Measurements from ENCODE around the gene DENND6A. TPM values are rescaled to one million over a fixed set of nuclear protein-coding genes. Genes with fewer than 3 reads are reported as not detected.
"Not testable (repeated sequence)": the region's sequence is repeated elsewhere in the genome, so short reads cannot be mapped to it uniquely, and the experiment has no call there.

Gene DENND6A
- total and polyA plus RNA-seq, 2 donors: 12.9 to 68.3 TPM

GRCh38 chr3:57715686-57716085 is 22.8 kb upstream of the DENND6A start:
- Histone ChIP-seq H3K4me3 (ENCODE audit: low read depth, low read length) (no peak overlapping the region), H3K4me1 (ENCODE audit: insufficient read depth) (no peaks in the 10 kb centered on the region), H3K27ac (ENCODE audit: low read depth) (no peak overlapping the region), H3K36me3 (ENCODE audit: insufficient read depth) (no peaks in the 10 kb centered on the region)
- WGBS: 89% methylated on average over 4 of the region's 4 CpGs
- DNase-seq (ENCODE audit: extremely low spot score): no peak

GRCh38 chr3:57709559-57709958 is 16.7 kb upstream of the DENND6A start:
- no peak for DNase-seq (ENCODE audit: extremely low spot score)
- 27% methylated on average over 2 of the region's 2 CpGs for WGBS
- no peak overlapping the region for H3K27ac ChIP-seq (ENCODE audit: low read depth)

GRCh38 chr3:57709031-57709430 is 16.2 kb upstream of the DENND6A start:
- no peak overlapping the region for H3K4me3 ChIP-seq (ENCODE audit: low read depth, low read length)
- WGBS: 33% methylated on average over 2 of the region's 2 CpGs
- no peaks in the 10 kb centered on the region for H3K36me3 ChIP-seq (ENCODE audit: insufficient read depth)
- DNase-seq (ENCODE audit: extremely low spot score): no peak
- no peaks in the 10 kb centered on the region for H3K4me1 ChIP-seq (ENCODE audit: insufficient read depth)
- H3K27ac ChIP-seq (ENCODE audit: low read depth): no peak overlapping the region

More at GRCh38 chr3:57709559-57709958, 16.7 kb upstream of the DENND6A start:
- H3K4me3 ChIP-seq (ENCODE audit: low read depth, low read length): no peak overlapping the region
- no peaks in the 10 kb centered on the region for H3K36me3 ChIP-seq (ENCODE audit: insufficient read depth)
- H3K4me1 ChIP-seq (ENCODE audit: insufficient read depth): no peaks in the 10 kb centered on the region

- 79% methylated on average over 3 of the region's 3 CpGs for WGBS
- DNase-seq (ENCODE audit: extremely low spot score): no peak
- no peak overlapping the region for H3K27ac ChIP-seq (ENCODE audit: low read depth)
These were observed 13.6 kb upstream of the DENND6A start for GRCh38 chr3:57706462-57706861.

GRCh38 chr3:57705351-57705750 is 12.5 kb upstream of the DENND6A start:
- H3K4me1 ChIP-seq (ENCODE audit: insufficient read depth); DNase-seq (ENCODE audit: extremely low spot score); H3K4me3 ChIP-seq (ENCODE audit: low read depth, low read length); H3K27ac ChIP-seq (ENCODE audit: low read depth); H3K36me3 ChIP-seq (ENCODE audit: insufficient read depth): not testable (repeated sequence)
- 92% methylated on average over 3 of the region's 3 CpGs for WGBS

More at GRCh38 chr3:57706462-57706861, 13.6 kb upstream of the DENND6A start:
- no peak overlapping the region for H3K4me3 ChIP-seq (ENCODE audit: low read depth, low read length)
- no peaks in the 10 kb centered on the region for H3K36me3 ChIP-seq (ENCODE audit: insufficient read depth)
- H3K4me1 ChIP-seq (ENCODE audit: insufficient read depth): no peaks in the 10 kb centered on the region

- no peaks in the 10 kb centered on the region for H3K4me1 ChIP-seq (ENCODE audit: insufficient read depth)
- H3K36me3 ChIP-seq (ENCODE audit: insufficient read depth): no peaks in the 10 kb centered on the region
- WGBS: 92% methylated on average over 6 of the region's 6 CpGs
- no peak overlapping the region for H3K27ac ChIP-seq (ENCODE audit: low read depth)
- DNase-seq (ENCODE audit: extremely low spot score): no peak
- H3K4me3 ChIP-seq (ENCODE audit: low read depth, low read length): no peak overlapping the region
These were observed 8.9 kb upstream of the DENND6A start for GRCh38 chr3:57701781-57702180.

GRCh38 chr3:57700737-57701136 is 7.9 kb upstream of the DENND6A start:
- H3K27ac ChIP-seq (ENCODE audit: low read depth): no peak overlapping the region
- no peaks in the 10 kb centered on the region for H3K4me1 ChIP-seq (ENCODE audit: insufficient read depth)
- H3K36me3 ChIP-seq (ENCODE audit: insufficient read depth): no peaks in the 10 kb centered on the region
- 82% methylated on average over 9 of the region's 9 CpGs for WGBS
- DNase-seq (ENCODE audit: extremely low spot score): no peak
- no peak overlapping the region for H3K4me3 ChIP-seq (ENCODE audit: low read depth, low read length)

GRCh38 chr3:57699591-57699990 is 6.7 kb upstream of the DENND6A start:
- WGBS: 94% methylated on average over 2 of the region's 2 CpGs
- no peak for DNase-seq (ENCODE audit: extremely low spot score)
- no peak overlapping the region for H3K27ac ChIP-seq (ENCODE audit: low read depth)
- H3K36me3 ChIP-seq (ENCODE audit: insufficient read depth): no peaks in the 10 kb centered on the region
- H3K4me1 ChIP-seq (ENCODE audit: insufficient read depth): no peaks in the 10 kb centered on the region
- no peak overlapping the region for H3K4me3 ChIP-seq (ENCODE audit: low read depth, low read length)

GRCh38 chr3:57696801-57697321 is 4.0 kb upstream of the DENND6A start:
- H3K36me3 ChIP-seq (ENCODE audit: insufficient read depth): no peaks in the 10 kb centered on the region
- no peak for DNase-seq (ENCODE audit: extremely low spot score)
- no peak overlapping the region for H3K4me3 ChIP-seq (ENCODE audit: low read depth, low read length)
- H3K4me1 ChIP-seq (ENCODE audit: insufficient read depth): no peaks in the 10 kb centered on the region
- H3K27ac ChIP-seq (ENCODE audit: low read depth): no peak overlapping the region
- 60% methylated on average over 3 of the region's 3 CpGs for WGBS

GRCh38 chr3:57694146-57694545 is 1.3 kb upstream of the DENND6A start:
- Histone ChIP-seq H3K36me3 (ENCODE audit: insufficient read depth) (no peaks in the 10 kb centered on the region), H3K27ac (ENCODE audit: low read depth) (no peak overlapping the region), H3K4me1 (ENCODE audit: insufficient read depth) (no peaks in the 10 kb centered on the region), H3K4me3 (ENCODE audit: low read depth, low read length) (no peak overlapping the region)
- DNase-seq (ENCODE audit: extremely low spot score): no peak
- 89% methylated on average over 13 of the region's 13 CpGs for WGBS

- not testable (repeated sequence) for H3K4me1 ChIP-seq (ENCODE audit: insufficient read depth); H3K36me3 ChIP-seq (ENCODE audit: insufficient read depth); DNase-seq (ENCODE audit: extremely low spot score)
- Histone ChIP-seq H3K27ac (ENCODE audit: low read depth) (peak overlapping the region; percentile 100), H3K4me3 (ENCODE audit: low read depth, low read length) (peak overlapping the region; percentile 77)
- under 1% methylated on average over 9 of the region's 9 CpGs for WGBS
These were observed 813 bp downstream of the DENND6A start for GRCh38 chr3:57692133-57692395.

- no peaks in the 10 kb centered on the region for H3K4me1 ChIP-seq (ENCODE audit: insufficient read depth)
- WGBS: 11% methylated on average over 19 of the region's 19 CpGs
- no peaks in the 10 kb centered on the region for H3K36me3 ChIP-seq (ENCODE audit: insufficient read depth)
- no peak for DNase-seq (ENCODE audit: extremely low spot score)
- H3K27ac ChIP-seq (ENCODE audit: low read depth): peak overlapping the region; percentile 100
- H3K4me3 ChIP-seq (ENCODE audit: low read depth, low read length): peak overlapping the region; percentile 77
These were observed 1.3 kb downstream of the DENND6A start for GRCh38 chr3:57691411-57692132.

GRCh38 chr3:57689367-57690053 is 3.4 kb downstream of the DENND6A start:
- 75% methylated on average over 4 of the region's 4 CpGs for WGBS
- DNase-seq (ENCODE audit: extremely low spot score): no peak
- Histone ChIP-seq H3K27ac (ENCODE audit: low read depth) (no peak overlapping the region), H3K4me3 (ENCODE audit: low read depth, low read length) (no peak overlapping the region), H3K36me3 (ENCODE audit: insufficient read depth) (no peaks in the 10 kb centered on the region), H3K4me1 (ENCODE audit: insufficient read depth) (no peaks in the 10 kb centered on the region)

- Histone ChIP-seq H3K36me3 (ENCODE audit: insufficient read depth) (no peaks in the 10 kb centered on the region), H3K4me3 (ENCODE audit: low read depth, low read length) (no peak overlapping the region), H3K4me1 (ENCODE audit: insufficient read depth) (no peaks in the 10 kb centered on the region), H3K27ac (ENCODE audit: low read depth) (no peak overlapping the region)
- DNase-seq (ENCODE audit: extremely low spot score): no peak
- WGBS: 72% methylated on average over 3 of the region's 3 CpGs
These were observed 4.6 kb downstream of the DENND6A start for GRCh38 chr3:57688291-57688690.

Data from urinary bladder (tissue), 4 donors.